Stimulated activated effector memory CD8-positive, alpha-beta T cell treated with anti-CD3 and anti-CD28 coated beads, Interleukin-12 subunit alpha, Interleukin-12 subunit beta, amount 100 ng/mL, for 72 hours (primary cell): Measurements from ENCODE around the gene RAB40C.
A peak's percentile ranks its signal among the peaks of the same experiment; 100 is the strongest.

Experiments
- ATAC-seq: fragments of 150-1000 bp; cut with Tn5 transposase; 2 replicates; pipeline ENCODE4 v1.10.0; 2021
- DNase-seq, 2 donors: peaks; one replicate each; pipeline ENCODE4 v3.0.0; 2021 to 2022; ENCODE audit warnings: low spot score in 2 of 2
- H3K27ac Mint-ChIP-seq: one replicate; pipeline ENCODE4 v1.8.0; 2022; ENCODE audit warnings: mild to moderate bottlenecking, mixed read lengths
- H3K36me3 Mint-ChIP-seq: one replicate; pipeline ENCODE4 v1.8.0; 2022; ENCODE audit warnings: mild to moderate bottlenecking, mixed read lengths
- H3K4me1 Mint-ChIP-seq: one replicate; pipeline ENCODE4 v1.8.0; 2022; ENCODE audit warnings: mixed read lengths
- H3K4me3 Mint-ChIP-seq: one replicate; pipeline ENCODE4 v1.8.0; 2022; ENCODE audit warnings: mild to moderate bottlenecking, mixed read lengths
- H3K9me3 Mint-ChIP-seq: one replicate; pipeline ENCODE4 v1.8.0; 2022; ENCODE audit warnings: mixed read lengths

The RAB40C gene

DNA sequence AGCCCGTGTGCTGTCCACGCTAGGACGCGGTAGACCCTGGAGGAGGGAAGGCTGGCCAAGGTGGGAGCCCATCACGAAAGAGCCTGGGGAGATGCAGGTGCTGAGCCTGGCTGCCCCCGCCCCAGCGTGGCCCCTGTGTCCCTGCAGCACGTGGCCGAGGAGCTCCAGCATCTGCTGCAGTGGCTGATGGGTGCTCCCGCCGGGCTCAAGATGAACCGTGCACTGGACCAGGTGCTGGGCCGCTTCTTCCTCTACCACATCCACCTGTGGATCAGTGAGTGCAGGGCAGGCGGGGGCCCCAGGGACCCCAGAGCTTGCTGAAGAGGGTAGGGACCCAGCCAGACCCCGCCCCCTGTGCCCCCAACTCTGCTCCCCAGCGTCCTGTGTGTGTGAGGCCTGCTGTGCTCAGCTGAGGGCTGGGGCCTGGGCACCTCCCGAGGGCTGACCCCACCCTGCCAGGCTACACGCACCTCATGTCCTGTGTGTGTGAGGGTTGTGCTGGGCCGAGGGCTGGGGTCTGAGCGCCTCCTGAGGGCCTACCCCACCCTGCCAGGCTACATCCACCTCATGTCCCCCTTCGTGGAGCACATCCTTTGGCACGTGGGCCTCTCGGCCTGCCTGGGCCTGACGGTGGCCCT is 11.5 kb upstream of the RAB40C start:
- Mint-ChIP-seq H3K27ac (no peak overlapping the region), H3K9me3 (no peaks in the 10 kb centered on the region), H3K4me3 (no peak overlapping the region), H3K36me3 (no peaks in the 10 kb centered on the region), H3K4me1 (peaks cover 6% of the 10 kb centered on the region)
- DNase-seq (no peak), ATAC-seq (no peak)

DNA sequence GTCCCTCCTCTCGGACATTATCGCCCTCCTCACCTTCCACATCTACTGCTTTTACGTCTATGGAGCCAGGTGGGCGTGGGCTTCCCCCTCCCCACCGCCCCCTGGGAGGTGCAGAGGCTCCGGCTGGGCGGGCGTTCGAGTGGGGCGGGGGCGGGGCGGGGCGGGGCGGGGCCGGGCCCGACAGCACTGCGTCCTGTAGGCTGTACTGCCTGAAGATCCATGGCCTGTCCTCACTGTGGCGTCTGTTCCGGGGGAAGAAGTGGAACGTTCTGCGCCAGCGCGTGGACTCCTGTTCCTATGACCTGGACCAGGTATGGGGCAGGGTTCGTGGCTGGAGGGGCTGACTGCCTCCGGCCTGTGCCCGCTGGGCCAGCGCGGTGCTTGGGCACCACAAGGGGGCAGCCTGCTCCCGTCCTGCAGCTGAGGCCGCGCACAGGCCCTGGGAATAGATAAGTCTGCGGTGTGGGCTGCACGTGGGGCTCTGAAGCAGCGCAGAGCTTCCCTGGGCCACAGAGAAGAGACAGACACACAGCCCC is 10.9 kb upstream of the RAB40C start:
- Mint-ChIP-seq H3K9me3 (no peaks in the 10 kb centered on the region), H3K27ac (no peak overlapping the region), H3K4me3 (no peak overlapping the region), H3K36me3 (no peaks in the 10 kb centered on the region), H3K4me1 (peaks cover 6% of the 10 kb centered on the region)
- peak; percentile 77 for ATAC-seq
- DNase-seq = peak; percentile 39 to 81

DNA sequence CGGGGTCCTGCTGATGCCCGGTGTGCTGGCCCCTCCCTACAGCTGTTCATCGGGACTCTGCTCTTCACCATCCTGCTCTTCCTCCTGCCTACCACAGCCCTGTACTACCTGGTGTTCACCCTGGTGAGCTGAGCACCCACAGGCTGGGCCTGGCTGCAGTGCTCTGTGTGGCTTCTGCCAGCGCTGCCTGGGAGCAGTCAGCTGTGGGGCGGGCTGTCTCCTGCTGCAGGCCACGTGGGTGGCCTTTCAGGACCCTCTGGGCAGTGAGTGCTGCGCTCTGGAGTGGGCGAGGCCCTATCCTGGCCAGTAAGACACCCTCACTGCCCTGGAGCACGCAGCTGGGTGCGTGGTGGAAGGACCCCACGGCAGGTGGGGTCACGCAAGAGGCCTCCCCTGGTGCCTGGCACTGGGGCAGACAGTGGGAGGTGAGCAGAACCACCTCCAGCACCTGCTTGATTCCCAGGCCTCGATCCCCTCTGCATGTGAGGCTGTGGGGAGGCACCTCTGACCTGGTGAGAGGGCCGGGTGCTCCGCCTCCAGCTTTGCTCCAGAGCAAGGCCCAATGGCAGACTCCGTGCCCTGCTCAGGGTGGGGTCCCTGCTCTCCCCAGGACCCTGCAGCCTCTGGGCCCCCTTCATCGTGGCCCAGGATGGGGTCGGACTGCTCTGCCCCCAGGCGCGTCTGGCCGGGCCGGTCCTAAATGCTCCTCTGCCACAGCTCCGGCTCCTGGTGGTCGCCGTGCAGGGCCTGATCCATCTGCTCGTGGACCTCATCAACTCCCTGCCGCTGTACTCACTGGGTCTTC is 9.5 kb upstream of the RAB40C start:
- no peaks in the 10 kb centered on the region for H3K36me3 Mint-ChIP-seq
- H3K27ac Mint-ChIP-seq = no peak overlapping the region
- peaks cover 8% of the 10 kb centered on the region for H3K4me1 Mint-ChIP-seq
- H3K9me3 Mint-ChIP-seq = no peaks in the 10 kb centered on the region
- no peak overlapping the region for H3K4me3 Mint-ChIP-seq
- ATAC-seq (no peak), DNase-seq (no peak)

DNA sequence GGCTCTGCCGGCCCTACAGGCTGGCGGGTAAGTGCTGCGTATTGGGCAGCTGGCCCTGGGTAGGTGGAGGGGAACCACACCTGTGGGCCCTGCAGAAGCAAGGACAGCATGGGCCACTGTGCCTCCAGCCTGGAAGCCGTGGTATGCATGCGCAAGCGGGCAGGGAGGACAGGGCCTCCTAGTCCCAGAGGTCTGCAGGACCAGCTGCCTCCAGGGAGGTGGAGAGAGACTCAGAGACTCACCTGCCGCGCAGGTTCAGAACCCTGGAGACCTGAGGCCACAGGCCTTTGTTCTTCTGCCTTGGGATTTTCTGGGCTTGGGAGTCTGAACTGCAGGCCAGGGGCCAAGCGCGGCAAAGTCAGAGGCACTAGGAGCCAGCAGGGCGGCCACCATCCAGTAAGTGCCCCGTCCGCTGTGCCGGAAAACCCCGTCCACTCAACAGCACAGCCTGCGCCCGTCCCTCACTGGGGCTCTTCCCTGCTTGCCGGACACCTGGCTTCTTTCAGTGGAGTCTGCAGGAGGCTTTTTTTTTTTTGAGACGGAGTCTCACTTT is 8.8 kb upstream of the RAB40C start:
- Mint-ChIP-seq H3K9me3 (no peaks in the 10 kb centered on the region), H3K4me1 (peaks cover 13% of the 10 kb centered on the region), H3K27ac (no peak overlapping the region), H3K36me3 (no peaks in the 10 kb centered on the region), H3K4me3 (no peak overlapping the region)
- ATAC-seq (no peak), DNase-seq (no peak)

DNA sequence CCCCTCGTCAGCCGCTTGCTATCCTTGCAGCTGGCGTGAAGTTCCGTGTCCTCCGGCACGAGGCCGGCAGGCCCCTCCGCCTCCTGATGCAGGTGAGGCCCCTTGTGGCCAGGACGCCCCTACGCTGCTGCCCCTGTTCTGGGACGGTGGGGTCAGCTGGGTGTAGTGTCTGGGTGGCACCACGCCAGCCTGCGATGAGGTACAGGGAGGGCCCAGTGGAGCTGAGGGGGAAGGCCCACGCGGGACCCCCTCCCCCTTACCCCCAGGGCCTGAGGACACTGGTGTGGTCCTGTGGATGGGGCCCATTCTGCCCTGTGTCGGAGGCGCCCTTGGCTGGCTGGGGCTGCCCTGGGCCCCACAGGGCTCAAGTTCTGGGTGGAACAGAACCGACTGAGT is 7.7 kb upstream of the RAB40C start:
- Mint-ChIP-seq H3K4me1 (peaks cover 9% of the 10 kb centered on the region), H3K4me3 (no peak overlapping the region), H3K9me3 (no peaks in the 10 kb centered on the region), H3K27ac (no peak overlapping the region), H3K36me3 (peaks cover under 1% of the 10 kb centered on the region)
- ATAC-seq = no peak
- no peak for DNase-seq

DNA sequence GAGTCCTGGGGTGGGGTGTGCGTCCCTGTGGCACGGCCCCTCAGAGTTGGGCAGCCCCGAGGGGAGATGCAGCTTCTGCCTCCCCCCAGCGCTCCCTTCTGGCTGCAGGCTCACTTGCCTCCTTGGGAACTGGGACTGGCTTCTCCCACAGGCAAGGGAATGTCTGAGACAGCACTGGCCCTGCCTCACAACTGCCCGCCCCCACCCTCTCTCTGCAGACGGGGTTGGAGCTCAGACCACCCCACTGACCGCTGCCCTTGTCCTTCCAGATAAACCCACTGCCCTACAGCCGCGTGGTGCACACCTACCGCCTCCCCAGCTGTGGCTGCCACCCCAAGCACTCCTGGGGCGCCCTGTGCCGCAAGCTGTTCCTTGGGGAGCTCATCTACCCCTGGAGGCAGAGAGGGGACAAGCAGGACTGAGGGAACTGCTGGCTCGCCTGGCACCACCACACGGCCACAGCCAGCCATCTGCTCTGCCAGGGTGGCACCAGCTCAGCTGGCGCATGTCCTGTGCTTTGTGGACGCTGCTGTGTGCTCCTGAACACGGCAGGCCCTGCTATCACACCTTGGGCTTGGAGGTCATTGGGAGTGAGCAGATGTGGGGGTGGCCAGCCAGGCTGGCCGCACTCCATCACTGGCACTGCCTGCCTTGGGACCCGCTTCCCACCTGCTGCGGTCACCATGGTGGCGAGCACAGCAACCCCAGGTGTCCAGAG is 7.1 kb upstream of the RAB40C start:
- peaks cover 6% of the 10 kb centered on the region for H3K36me3 Mint-ChIP-seq
- H3K9me3 Mint-ChIP-seq = no peaks in the 10 kb centered on the region
- peaks cover 14% of the 10 kb centered on the region for H3K4me1 Mint-ChIP-seq
- ATAC-seq (no peak), DNase-seq (no peak)
- no peak overlapping the region for H3K27ac Mint-ChIP-seq
- H3K4me3 Mint-ChIP-seq = no peak overlapping the region

DNA sequence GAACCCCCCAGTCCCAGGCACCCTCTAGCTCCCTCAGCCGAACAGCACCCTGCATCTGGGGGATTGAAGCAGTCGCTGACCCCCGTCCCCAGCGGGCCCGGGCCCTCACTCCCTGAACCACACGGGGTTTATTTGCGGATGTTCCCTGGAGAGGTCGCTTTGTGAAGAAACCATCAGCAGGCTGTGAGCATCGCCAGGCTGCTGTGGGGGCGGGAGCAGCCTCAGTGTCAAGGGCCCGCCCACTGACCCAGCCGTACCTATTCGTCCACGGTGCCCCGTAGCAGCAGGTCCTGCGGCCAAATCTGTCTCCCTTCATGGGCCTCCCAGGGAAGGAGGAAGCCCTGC is 6.4 kb upstream of the RAB40C start:
- Mint-ChIP-seq H3K36me3 (peaks cover 13% of the 10 kb centered on the region), H3K4me3 (no peak overlapping the region), H3K9me3 (no peaks in the 10 kb centered on the region), H3K4me1 (peaks cover 14% of the 10 kb centered on the region), H3K27ac (no peak overlapping the region)
- DNase-seq (no peak), ATAC-seq (no peak)

DNA sequence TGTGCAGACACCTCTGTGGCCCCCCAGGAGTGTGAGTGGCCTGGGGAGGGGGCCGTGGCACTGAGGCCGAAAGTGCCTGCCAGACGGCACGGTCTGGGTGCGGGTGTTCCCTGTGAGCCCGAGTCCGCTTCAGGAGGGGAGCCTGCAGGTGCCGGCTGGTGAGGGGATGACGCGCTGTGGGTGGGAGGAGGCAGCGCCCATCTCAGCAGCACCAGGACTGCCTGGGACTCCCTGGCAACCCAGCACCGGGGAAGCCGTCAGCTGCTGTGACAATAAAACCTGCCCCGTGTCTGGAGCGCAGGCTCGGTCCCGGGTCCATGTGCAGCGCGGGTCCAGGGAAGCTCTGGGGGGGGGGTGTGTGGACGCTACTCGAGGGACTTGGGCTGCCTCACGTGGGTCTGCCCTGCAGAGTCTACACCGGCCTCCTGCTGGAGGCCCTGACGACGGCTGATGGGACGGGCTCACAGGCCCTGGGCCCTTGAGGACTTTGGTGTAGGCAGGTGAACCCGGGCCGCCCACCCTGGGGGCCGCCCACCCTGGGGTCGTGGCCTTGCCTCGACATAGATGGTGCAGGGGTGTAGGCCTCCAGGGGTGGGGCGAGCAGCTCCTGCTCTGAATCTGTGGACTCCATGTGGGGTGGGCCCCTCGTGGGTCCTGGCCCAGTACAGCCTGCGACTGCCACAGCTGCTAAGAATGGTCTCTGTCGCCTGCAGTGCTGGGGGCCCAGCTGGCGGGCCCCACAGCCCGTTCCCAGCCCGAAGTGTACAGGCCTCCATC is 5.9 kb upstream of the RAB40C start:
- Mint-ChIP-seq H3K9me3 (no peaks in the 10 kb centered on the region), H3K4me3 (no peak overlapping the region), H3K36me3 (peaks cover 18% of the 10 kb centered on the region), H3K4me1 (peaks cover 14% of the 10 kb centered on the region), H3K27ac (no peak overlapping the region)
- DNase-seq (no peak), ATAC-seq (no peak)

DNA sequence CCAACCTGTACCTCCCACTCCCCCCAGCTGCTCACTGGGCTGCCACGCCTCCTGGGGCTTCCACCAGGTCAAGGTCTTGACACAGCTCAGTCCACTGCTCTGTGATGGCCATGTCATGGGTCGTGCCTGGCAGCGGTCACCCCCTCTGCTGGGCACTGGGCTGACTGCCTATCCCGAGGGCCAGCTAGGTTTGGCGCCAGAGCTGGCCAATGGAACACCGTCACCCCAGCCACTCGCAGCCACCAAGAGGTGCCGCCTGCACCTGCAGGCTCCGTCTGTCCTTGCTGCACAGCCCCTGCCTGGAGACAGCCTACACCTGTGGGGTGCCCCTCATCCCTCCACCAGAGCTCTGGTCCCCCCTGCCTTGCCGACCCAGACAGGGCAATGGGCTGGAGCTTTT is 4.5 kb upstream of the RAB40C start:
- DNase-seq (no peak), ATAC-seq (no peak)
- peaks cover 28% of the 10 kb centered on the region for H3K36me3 Mint-ChIP-seq
- H3K4me3 Mint-ChIP-seq = no peak overlapping the region
- H3K9me3 Mint-ChIP-seq = no peaks in the 10 kb centered on the region
- peaks cover 14% of the 10 kb centered on the region for H3K4me1 Mint-ChIP-seq
- peak overlapping the region; percentile 76 for H3K27ac Mint-ChIP-seq

DNA sequence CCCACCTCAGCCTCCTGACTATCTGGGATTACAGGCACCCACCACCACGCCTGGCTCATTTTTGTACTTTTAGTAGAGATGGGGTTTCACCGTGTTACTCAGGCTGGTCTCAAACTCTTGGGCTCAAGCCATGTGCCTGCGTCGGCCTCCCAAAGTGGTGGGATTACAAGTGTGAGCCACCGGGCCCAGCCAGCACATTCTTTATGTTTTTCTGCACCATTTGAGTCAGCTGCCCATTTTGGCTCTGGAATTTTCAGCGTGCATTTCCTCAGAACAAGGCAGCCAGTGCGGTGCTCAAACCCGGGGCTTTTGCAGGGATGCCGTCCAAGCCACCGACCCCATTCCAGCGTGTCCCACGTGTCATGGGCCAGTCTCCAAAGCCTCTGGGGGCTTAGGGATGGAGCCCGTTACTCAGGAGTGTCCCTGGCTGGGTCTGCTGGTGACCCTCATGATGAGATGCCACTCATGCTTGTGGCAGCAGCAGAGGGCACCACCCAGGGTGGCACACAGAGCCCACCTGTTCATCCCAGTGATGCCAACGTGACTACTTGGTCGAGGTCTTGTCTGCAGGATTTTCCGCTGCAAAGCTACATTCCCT is 3.7 kb upstream of the RAB40C start:
- Mint-ChIP-seq H3K4me1 (peaks cover 22% of the 10 kb centered on the region), H3K4me3 (no peak overlapping the region), H3K36me3 (peaks cover 34% of the 10 kb centered on the region), H3K27ac (peak overlapping the region; percentile 76), H3K9me3 (no peaks in the 10 kb centered on the region)
- DNase-seq = no peak
- no peak for ATAC-seq

DNA sequence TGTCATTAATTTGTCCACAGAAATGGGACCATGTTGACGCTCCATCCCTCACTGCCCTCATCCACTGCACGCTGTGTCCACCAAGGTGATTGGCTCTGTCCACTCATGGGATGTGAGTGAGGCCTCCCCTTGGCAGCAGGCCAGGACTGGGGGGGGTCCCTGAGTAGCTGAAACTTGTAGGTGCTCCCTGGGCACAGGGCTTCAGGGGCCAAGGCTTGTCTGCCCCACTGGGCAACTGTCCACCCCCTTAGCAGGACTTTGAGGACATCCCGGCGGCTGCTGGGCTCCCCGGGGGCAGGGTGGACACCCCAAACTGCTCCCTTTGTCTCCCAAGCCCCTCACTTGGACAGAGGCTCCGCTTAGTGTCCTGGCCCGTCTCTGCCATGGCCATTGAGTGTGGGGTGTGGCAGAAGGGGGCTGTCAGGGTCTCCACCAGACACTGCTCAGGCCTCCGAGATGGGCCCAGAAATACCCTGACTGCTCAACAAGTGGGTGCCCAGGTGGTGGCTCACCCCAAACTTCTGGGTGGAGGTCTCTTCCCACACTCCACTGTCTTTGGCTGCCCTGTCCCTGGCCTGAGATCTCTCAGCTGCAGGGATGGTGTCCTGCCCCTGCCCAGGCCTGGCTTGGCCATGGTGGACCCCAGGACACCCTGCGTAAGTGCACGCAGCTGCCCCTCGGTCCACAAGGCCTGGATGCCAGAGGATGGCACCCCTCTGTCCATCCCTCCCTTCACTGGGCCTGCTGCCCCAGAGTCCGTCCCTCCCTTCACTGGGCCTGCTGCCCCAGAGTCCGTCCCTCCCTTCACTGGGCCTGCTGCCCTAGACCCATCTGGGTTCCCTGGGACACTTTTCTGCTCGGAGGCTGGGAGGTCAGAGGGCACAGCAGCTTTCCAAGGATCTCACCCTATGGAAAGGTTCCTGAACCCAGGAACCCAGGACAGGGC is 2.9 kb upstream of the RAB40C start:
- H3K9me3 Mint-ChIP-seq = no peaks in the 10 kb centered on the region
- peaks cover 30% of the 10 kb centered on the region for H3K4me1 Mint-ChIP-seq
- peaks cover 36% of the 10 kb centered on the region for H3K36me3 Mint-ChIP-seq
- no peak for DNase-seq
- H3K27ac Mint-ChIP-seq = peak overlapping the region; percentile 99
- ATAC-seq = no peak
- H3K4me3 Mint-ChIP-seq = peak overlapping the region; percentile 94

DNA sequence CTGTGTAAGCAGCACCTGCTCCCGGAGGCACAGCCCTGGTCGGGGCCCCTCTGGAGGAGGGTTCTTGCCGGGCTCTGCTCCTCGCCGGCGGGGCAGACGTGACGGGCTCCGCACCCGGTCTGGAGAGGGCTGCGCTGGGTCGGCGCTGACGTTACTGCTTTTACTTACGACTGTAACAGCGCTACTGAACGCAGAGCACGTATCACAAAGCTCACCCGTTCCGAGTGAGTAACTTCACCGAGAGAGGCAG is 1.3 kb upstream of the RAB40C start:
- Mint-ChIP-seq H3K4me3 (peak overlapping the region; percentile 94), H3K36me3 (peaks cover 36% of the 10 kb centered on the region), H3K27ac (peak overlapping the region; percentile 99), H3K9me3 (no peaks in the 10 kb centered on the region), H3K4me1 (peaks cover 46% of the 10 kb centered on the region)
- ATAC-seq (peak; percentile 53), DNase-seq (peak in 1 of 2 donors; percentile 84)

DNA sequence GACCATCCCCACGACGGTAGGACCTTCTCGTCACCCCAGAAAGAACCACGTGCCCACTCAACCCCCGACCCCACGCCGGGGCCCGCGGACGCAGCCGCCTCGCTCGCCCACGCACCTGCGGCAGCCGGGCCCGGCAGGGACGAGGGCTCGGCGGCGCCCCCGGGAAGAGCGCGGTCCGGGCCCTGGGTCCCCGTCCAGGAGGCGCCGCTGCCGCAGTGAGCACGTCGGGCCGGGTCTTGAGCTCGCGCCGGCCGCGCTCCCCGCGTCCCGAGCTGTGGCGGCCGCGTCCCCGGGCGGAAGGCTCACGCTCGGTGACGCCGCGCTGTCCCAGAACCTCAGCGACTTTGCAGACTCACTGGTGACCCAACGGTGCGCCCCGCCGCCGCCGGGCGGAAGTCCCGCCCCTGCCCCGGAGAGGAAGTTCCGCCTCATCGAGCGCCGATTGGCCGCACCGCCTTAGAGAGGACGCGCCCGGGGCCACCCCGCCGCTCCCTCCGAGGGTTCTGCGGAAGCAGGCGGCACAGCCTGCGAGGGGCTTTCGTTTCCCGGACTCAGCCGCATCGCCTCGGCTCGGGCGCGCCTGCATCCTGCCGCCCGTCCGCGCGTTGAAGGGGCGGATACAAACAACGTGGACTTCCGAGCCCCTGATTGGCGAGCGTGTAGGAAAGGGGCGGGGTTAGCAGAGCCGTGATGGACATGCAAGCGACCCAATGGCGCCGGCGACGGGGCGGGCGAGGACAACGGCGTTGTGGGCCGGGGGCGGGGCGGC is 793 bp upstream of the RAB40C start:
- peak overlapping the region; percentile 94 for H3K4me3 Mint-ChIP-seq
- peaks cover 36% of the 10 kb centered on the region for H3K36me3 Mint-ChIP-seq
- peaks cover 50% of the 10 kb centered on the region for H3K4me1 Mint-ChIP-seq
- H3K9me3 Mint-ChIP-seq = no peaks in the 10 kb centered on the region
- peak; percentile 99 to 100 for DNase-seq
- ATAC-seq = peak; percentile 83
- peak overlapping the region; percentile 99 for H3K27ac Mint-ChIP-seq
